Measurements from ENCODE around the gene OR2T35. TPM values are rescaled to one million over a fixed set of nuclear protein-coding genes. Genes with fewer than 3 reads are reported as not detected.
"Not testable (repeated sequence)": the region's sequence is repeated elsewhere in the genome, so short reads cannot be mapped to it uniquely, and the experiment has no call there.

OR2T35 gene
- polyA plus RNA-seq, 3 donors from 2014 or later, result not detected

DNA sequence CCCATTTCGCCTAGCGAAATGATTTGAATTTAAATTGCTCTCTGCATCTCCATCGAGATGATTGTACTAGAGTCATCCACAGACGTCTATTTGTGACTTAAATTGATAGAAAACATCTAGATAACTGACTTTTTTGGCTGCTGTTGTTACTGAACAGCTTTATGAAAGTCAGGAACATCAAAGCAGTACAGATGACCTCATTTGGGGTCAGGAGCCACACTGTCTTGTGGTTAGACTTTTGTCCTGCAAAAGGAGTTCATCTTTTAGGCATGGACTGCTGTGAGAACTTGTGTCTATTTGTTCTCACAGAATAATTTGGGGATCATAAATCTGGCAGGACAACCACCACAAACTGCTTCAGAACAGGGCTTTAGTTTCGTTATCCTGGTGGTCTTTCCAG, 5.4 kb downstream of the OR2T35 start:
- H3K9me3 Mint-ChIP-seq; H3K4me1 Mint-ChIP-seq; DNase-seq; H3K27ac Mint-ChIP-seq; H3K36me3 Mint-ChIP-seq; H3K4me3 Mint-ChIP-seq; H3K27me3 Mint-ChIP-seq (ENCODE audit: low read depth in 3 of 3): not testable (repeated sequence)

DNA sequence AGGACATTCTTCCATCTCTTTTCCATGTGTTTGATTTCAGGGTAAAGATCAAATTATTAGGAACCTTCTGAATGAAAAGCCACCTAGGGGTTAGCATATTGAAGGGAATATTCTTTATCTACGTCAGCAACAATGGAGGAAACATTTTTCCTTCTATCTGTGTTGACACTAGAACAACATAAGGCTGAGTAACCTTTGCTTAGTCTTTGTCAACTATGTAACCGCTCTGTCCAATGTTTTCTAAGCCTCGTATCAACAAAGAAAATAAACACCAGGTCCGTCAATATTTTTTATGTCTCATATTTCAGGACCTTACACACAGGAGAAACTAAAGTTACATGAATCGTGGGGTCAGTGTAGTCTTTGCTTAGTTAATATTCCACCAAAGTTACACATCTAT, 8.5 kb downstream of the OR2T35 start:
- not testable (repeated sequence) for H3K9me3 Mint-ChIP-seq; H3K27me3 Mint-ChIP-seq (ENCODE audit: low read depth in 3 of 3); H3K36me3 Mint-ChIP-seq

DNA sequence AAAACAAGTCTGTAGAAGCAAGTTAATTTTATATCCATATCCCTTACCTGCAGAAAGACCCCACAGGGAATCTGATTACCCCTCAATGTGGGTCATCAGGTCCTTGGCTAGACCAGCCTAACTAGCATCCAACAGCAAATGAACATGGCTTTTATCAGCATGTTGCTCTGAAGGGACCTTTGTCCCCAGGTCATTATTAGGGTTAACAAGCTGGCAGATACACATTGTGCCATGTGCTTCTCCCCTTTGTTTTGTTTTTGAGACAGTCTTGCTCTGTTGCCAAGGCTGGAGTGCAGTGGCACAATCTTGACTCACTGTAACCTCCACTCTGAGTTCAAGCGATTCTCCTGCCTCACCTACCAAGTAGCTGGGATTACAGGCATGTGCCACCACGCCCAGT, 10.1 kb downstream of the OR2T35 start, which contains the start of gene OR2T11:
Gene OR2T11, minus strand, starts transcription at position 101 of the 400 bp plus-strand sequence. CDS start 7,963 bp downstream, outside the sequence.
- H3K4me3 Mint-ChIP-seq; H3K27me3 Mint-ChIP-seq (ENCODE audit: low read depth in 3 of 3); H3K36me3 Mint-ChIP-seq; H3K9me3 Mint-ChIP-seq; H3K4me1 Mint-ChIP-seq; H3K27ac Mint-ChIP-seq; DNase-seq: not testable (repeated sequence)

More for the DNA sequence above, 8.5 kb downstream of the OR2T35 start:
- not testable (repeated sequence) for H3K27ac Mint-ChIP-seq, DNase-seq, H3K4me1 Mint-ChIP-seq, H3K4me3 Mint-ChIP-seq

DNA sequence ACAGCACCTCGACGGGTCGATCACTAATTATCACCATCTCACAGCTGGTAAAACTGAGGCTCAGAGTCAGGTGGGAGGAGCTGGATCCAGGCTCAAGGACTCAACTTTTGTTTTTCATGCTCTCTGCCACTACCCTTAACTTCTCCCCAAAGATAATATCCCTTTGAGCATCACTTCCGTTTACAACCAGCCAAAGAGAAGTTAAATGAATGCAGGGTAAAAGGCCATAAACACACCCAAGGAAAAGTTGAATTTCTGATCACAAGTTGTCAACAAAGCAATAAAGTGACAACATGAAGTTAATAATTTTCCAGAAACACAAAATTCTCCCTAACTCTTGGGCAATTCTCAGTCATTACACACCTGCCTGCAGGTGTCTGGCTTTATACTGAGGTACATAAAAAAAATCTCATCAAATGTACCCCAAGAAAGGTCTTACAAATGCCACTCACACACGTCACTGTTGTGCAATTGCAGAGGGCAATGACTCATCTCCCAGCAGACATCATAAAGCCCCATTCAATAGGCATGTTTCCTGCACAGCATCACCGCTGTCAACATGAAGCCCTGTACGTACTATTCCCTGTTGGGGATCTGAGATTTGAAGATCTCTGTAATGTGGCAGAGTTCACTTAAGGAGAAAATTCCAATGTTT, 13.6 kb downstream of the OR2T35 start:
- no peak for DNase-seq
- Mint-ChIP-seq H3K4me1 (no peaks in the 10 kb centered on the region), H3K4me3 (no peak overlapping the region), H3K27me3 (ENCODE audit: low read depth in 3 of 3) (peaks cover 0 to 2% (median 0%) of the 10 kb centered on the region in 3 donors), H3K27ac (no peak overlapping the region), H3K36me3 (no peaks in the 10 kb centered on the region), H3K9me3 (no peaks in the 10 kb centered on the region)

DNA sequence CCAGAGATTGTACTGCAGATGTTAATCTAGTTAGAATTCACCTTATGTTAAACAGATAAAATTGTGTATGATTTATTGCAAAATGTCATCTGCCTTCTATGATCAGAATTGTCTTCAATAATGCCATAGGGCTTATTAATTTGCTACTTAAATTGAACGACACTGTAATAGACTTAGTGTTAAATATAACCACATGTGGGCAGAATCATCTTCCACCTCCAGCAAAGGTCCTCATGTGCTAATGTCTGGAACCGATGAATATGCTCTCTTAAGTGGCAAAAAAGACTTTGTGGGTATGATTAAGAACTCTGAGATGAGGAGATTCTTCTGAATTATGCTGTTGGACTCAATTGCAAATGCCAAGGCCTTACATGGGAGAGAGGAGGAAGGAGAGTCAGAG, 14.5 kb downstream of the OR2T35 start:
- no peaks in the 10 kb centered on the region for H3K9me3 Mint-ChIP-seq
- no peak for DNase-seq
- H3K4me3 Mint-ChIP-seq, result no peak overlapping the region
- peaks cover 0 to 2% (median 0%) of the 10 kb centered on the region in 3 donors for H3K27me3 Mint-ChIP-seq (ENCODE audit: low read depth in 3 of 3)
- H3K36me3 Mint-ChIP-seq, result no peaks in the 10 kb centered on the region
- no peaks in the 10 kb centered on the region for H3K4me1 Mint-ChIP-seq
- H3K27ac Mint-ChIP-seq, result no peak overlapping the region

DNA sequence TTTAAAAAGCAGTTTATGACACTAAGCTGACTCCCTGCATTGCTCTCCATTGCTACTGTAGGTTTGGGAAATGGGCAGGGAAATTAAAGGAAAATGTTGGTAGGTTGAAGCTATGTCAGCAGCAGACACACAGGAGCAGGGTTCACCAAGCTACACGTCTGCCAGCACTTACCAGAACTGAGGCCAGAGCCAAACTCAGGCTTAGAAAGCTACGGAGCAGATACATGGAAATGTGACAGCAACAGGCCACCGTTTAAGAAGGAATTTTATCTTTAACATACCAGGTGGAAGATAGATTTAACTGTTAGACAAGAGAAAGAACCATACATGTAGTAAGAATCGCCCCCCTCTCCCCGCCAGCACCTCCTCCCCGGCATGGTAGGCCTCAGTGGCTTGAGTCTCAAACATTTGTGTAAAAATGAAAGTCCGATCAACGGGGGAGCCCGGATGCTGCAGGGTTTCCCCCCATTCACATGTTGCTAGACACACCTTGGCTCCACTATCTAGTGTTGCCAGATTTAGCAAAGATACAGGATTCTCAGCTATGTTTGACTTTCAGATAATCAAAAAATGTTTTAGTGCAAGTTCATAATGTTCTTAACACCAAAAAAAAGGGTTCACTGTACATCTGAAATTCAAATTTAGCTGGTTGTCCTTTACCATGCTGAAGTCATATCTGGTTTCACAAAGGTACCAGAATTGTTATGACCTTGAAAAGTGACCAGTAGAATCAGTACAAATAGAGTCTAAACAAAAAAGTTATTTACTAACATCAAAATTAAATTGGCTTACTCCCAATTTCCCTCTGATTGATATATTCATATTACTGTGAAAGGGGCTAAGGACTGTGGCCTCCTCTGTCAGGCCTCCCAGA, 16.9 kb downstream of the OR2T35 start:
- no peak overlapping the region for H3K27ac Mint-ChIP-seq

DNA sequence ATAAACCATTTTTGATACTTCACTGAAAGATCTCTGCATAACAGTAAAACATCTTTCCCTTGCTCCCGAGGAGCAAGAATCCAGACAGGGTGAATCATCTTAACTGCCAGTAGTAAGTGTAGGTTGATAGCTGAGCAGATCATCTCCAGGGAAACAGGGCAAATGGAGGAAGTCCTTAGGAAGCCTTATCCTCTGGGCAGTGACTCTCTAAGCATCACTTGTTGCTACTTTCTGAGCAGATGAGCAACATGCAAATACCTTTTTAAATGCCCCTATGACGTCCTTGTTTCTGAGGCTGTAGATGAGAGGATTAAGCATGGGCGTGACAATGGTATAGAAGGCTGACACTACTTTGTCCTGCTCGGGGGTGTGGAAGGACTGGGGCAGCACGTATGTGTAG, 19.1 kb downstream of the OR2T35 start:
- Mint-ChIP-seq H3K9me3 (no peaks in the 10 kb centered on the region), H3K4me1 (no peaks in the 10 kb centered on the region), H3K27ac (no peak overlapping the region), H3K36me3 (no peaks in the 10 kb centered on the region), H3K4me3 (no peak overlapping the region), H3K27me3 (ENCODE audit: low read depth in 3 of 3) (peaks cover 0 to 2% (median 0%) of the 10 kb centered on the region in 3 donors)
- no peak for DNase-seq

More for the DNA sequence above, 16.9 kb downstream of the OR2T35 start:
- DNase-seq, result no peak
- Mint-ChIP-seq H3K36me3 (no peaks in the 10 kb centered on the region), H3K27me3 (ENCODE audit: low read depth in 3 of 3) (peaks cover 0 to 2% (median 0%) of the 10 kb centered on the region in 3 donors), H3K9me3 (no peaks in the 10 kb centered on the region), H3K4me3 (no peak overlapping the region), H3K4me1 (no peaks in the 10 kb centered on the region)

- H3K36me3 Mint-ChIP-seq, result no peaks in the 10 kb centered on the region
- DNase-seq, result no peak
- no peak overlapping the region for H3K27ac Mint-ChIP-seq
- no peaks in the 10 kb centered on the region for H3K9me3 Mint-ChIP-seq
- no peaks in the 10 kb centered on the region for H3K4me1 Mint-ChIP-seq
- peaks cover 0 to 2% (median 0%) of the 10 kb centered on the region in 3 donors for H3K27me3 Mint-ChIP-seq (ENCODE audit: low read depth in 3 of 3)
- H3K4me3 Mint-ChIP-seq, result no peak overlapping the region
These were observed 19.9 kb downstream of the OR2T35 start for GRCh38 chr1:248625166-248625565.

DNA sequence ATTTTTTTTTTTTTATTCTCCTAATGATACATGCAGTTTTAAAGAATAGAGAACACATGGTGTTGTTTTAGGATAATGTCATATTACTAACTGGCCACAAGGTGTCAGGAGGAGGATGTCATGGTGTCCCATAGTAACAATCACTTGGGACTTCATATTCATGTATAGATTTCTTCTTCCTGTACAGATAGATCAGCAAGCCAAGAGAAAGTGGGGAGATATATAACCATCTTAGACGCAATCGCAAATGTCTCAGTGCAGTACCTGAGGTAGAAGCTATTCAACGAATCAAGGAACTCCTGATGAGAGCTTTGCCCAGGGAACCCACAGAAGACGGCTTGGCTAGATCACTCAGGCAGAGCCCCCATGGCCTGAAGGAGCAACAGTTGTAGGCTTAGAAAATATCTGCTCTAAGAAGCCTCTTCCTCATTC, 22.5 kb downstream of the OR2T35 start:
- DNase-seq, result peak in 1 of 3 donors; percentile 8
- Mint-ChIP-seq H3K9me3 (no peaks in the 10 kb centered on the region), H3K4me3 (no peak overlapping the region), H3K27me3 (ENCODE audit: low read depth in 3 of 3) (peaks cover 0 to 2% (median 0%) of the 10 kb centered on the region in 3 donors), H3K36me3 (no peaks in the 10 kb centered on the region), H3K27ac (no peak overlapping the region), H3K4me1 (no peaks in the 10 kb centered on the region)

DNA sequence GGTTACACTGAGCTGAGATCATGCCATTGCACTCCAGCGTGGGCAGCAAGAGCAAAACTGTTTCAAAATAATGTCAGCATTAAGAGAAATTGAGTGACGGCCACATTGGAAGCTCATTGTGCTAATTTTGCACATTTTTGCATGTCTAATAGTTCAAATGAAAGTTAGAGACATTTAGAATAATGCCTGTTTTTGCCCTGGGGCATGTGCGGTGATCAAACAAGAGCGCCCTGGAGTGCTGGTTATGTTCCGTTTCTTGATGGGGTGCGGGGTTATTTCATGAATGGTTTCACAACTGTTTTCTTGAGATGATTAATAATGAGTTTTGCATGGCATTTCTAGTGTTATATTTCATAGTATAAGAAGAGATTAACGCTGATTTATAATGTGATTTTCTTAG, 23.3 kb downstream of the OR2T35 start:
- H3K4me3 Mint-ChIP-seq, result no peak overlapping the region
- peaks cover 0 to 2% (median 0%) of the 10 kb centered on the region in 3 donors for H3K27me3 Mint-ChIP-seq (ENCODE audit: low read depth in 3 of 3)
- no peak for DNase-seq
- no peaks in the 10 kb centered on the region for H3K4me1 Mint-ChIP-seq
- no peaks in the 10 kb centered on the region for H3K9me3 Mint-ChIP-seq
- no peaks in the 10 kb centered on the region for H3K36me3 Mint-ChIP-seq
- H3K27ac Mint-ChIP-seq, result no peak overlapping the region

DNA sequence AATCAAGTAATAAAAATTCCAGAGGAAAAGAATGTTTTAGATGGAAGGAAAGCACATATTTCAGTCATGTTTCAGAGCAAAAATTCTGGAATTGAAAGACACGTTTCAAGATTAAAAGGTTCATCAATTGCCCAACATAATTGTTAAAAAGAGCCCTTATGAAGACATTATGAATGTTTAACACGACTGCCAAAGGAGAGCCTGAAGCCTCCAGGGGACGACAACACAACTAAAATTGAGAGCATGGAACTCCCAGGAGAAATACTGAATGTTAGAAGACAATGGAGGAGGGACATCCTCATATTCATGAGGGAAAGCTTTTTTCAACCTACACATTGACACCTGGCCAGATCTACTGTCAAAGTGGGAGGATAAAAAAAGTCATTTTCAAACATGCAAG, 26.2 kb downstream of the OR2T35 start:
- no peak overlapping the region for H3K27ac Mint-ChIP-seq
- H3K36me3 Mint-ChIP-seq, result no peaks in the 10 kb centered on the region
- peak in 2 of 3 donors; percentile 6 to 11 for DNase-seq
- H3K4me1 Mint-ChIP-seq, result no peaks in the 10 kb centered on the region
- peaks cover 0 to 9% (median 1%) of the 10 kb centered on the region in 3 donors for H3K27me3 Mint-ChIP-seq (ENCODE audit: low read depth in 3 of 3)
- no peaks in the 10 kb centered on the region for H3K9me3 Mint-ChIP-seq
- H3K4me3 Mint-ChIP-seq, result no peak overlapping the region

GRCh38 chr1:248618119-248618518, 27.0 kb downstream of the OR2T35 start:
- Mint-ChIP-seq H3K36me3 (no peaks in the 10 kb centered on the region), H3K27me3 (ENCODE audit: low read depth in 3 of 3) (peaks cover 0 to 9% (median 1%) of the 10 kb centered on the region in 3 donors), H3K4me1 (no peaks in the 10 kb centered on the region), H3K9me3 (no peaks in the 10 kb centered on the region), H3K4me3 (no peak overlapping the region), H3K27ac (peak overlapping the region in 1 of 6 donors; percentile 22)
- DNase-seq, result no peak

DNA sequence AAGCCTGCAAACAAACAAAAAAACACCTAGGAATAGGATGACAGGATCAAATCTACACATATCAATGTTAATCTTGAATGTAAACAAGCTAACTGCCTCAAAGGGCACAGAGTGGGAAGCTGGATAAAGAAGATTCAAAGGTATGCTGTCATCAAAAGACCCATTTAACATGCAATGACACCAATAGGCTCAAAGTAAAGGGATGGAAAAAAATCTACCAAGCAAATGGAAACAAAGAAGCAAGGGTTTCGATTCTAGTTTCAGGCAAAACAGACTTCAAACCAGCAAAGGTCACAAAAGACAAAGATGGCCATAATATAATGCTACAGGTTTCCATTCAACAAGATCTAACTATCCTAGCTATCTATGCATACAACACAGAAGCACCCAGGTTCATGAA, 31.3 kb downstream of the OR2T35 start:
- Mint-ChIP-seq H3K4me3 (no peak overlapping the region), H3K4me1 (no peaks in the 10 kb centered on the region), H3K36me3 (no peaks in the 10 kb centered on the region), H3K9me3 (no peaks in the 10 kb centered on the region), H3K27me3 (ENCODE audit: low read depth in 3 of 3) (peaks cover 0 to 9% (median 1%) of the 10 kb centered on the region in 3 donors), H3K27ac (no peak overlapping the region)
- DNase-seq, result no peak

DNA sequence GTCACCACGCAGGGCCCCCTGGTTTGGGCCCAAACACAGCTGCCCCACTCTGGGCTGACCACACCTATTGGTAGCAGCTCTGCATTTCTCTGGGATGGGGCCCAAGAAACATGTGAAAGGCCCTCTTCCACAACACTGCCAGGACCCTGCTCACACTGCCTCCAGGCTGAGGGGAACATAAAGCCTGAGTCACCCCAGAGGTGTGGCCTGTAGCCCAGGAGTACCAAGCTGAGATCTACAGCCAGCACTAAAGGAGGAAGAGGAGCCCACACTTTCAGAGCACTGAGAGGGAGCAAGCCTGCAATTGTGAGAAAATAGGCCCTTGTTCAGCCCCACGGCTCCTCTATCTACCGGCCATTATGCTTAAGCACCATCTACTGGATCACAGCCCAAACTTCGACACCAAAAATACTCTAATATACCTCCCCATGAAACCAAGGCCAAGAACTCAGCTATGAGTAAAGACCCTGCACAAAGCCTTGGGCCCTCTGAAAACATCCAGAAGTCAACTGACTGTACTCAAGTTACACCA, 33.1 kb downstream of the OR2T35 start:
- Mint-ChIP-seq H3K4me3 (no peak overlapping the region), H3K9me3 (no peaks in the 10 kb centered on the region), H3K36me3 (no peaks in the 10 kb centered on the region), H3K4me1 (no peaks in the 10 kb centered on the region), H3K27ac (no peak overlapping the region), H3K27me3 (ENCODE audit: low read depth in 3 of 3) (peaks cover 0 to 12% (median 1%) of the 10 kb centered on the region in 3 donors)
- DNase-seq, result no peak

Measured in immature natural killer cell (primary cell).